PC-3 (cell line): ENCODE measurements around the gene PADI6. TPM values are rescaled to one million over a fixed set of nuclear protein-coding genes. Genes with fewer than 3 reads are reported as not detected.
A peak's percentile ranks its signal among the peaks of the same experiment; 100 is the strongest.

ENCODE experiments used
- ATAC-seq: fragments of 200-7000 bp; cut with Tn5 transposase; 2 replicates; pipeline ENCODE4 v1.9.1; 2020; ENCODE audit warnings: mild to moderate bottlenecking, moderate library complexity
- Bru-seq: library from RNA; stranded (reverse); fragments of 400-500 nt; gene quantifications from one replicate; lab custom pipeline; 2021; lab: Mats Ljungman, UMichigan
- BruChase-seq, 2 experiments: library from RNA; stranded (reverse); fragments of 400-500 nt; gene quantifications; one replicate each; lab custom pipeline; 2021; lab: Mats Ljungman, UMichigan
- BruUV-seq: library from RNA; stranded (reverse); fragments of 400-500 nt; replicated peaks from 2 replicates; lab custom pipeline; 2021; lab: Mats Ljungman, UMichigan
- CTCF ChIA-PET: fragments of 300-600 bp; sonication (Branson Sonifier 250); formaldehyde crosslinking; loops from one replicate; lab custom pipeline; 2022; ENCODE audit warnings: antibody characterized with exemption; lab: Charles Lee
- POLR2A ChIA-PET: fragments of 300-600 bp; sonication (Branson Sonifier 250); formaldehyde crosslinking; loops from one replicate; lab custom pipeline; 2022; ENCODE audit warnings: antibody characterized with exemption; ENCODE audit not compliant: unreplicated experiment; lab: Charles Lee
- DNase-seq: peaks from one replicate; pipeline ENCODE4 v3.0.0-alpha.2; 2015
- H2AFZ ChIP-seq: fragments of 300-600 bp; sonication (generic); 2 replicates; pipeline ENCODE4 v1.6.0; 2016; ENCODE audit warnings: antibody characterized with exemption, low read length
- H3F3A ChIP-seq: fragments of 300-600 bp; sonication (generic); one replicate; pipeline ENCODE4 v1.6.0; 2017; ENCODE audit warnings: antibody characterized with exemption, low read length, control low read depth, mild to moderate bottlenecking; ENCODE audit not compliant: unreplicated experiment
- H3K27ac ChIP-seq: fragments of 300-600 bp; sonication (generic); 2 replicates; pipeline ENCODE4 v1.5.1; 2016; ENCODE audit warnings: mild to moderate bottlenecking, low read length
- H3K27me3 ChIP-seq: fragments of 300-600 bp; sonication (generic); 2 replicates; pipeline ENCODE4 v1.6.1; 2016; ENCODE audit warnings: low read length, mixed read lengths
- H3K36me3 ChIP-seq: fragments of 300-600 bp; sonication (generic); 2 replicates; pipeline ENCODE4 v1.6.1; 2016; ENCODE audit warnings: low read depth, mixed run types, low read length, mixed read lengths
- H3K4me1 ChIP-seq: fragments of 300-600 bp; sonication (generic); 2 replicates; pipeline ENCODE4 v1.5.1; 2016; ENCODE audit warnings: low read length; ENCODE audit not compliant: insufficient read depth
- H3K4me2 ChIP-seq: fragments of 300-600 bp; sonication (generic); 2 replicates; pipeline ENCODE4 v1.6.0; 2016; ENCODE audit warnings: low read length
- H3K4me3 ChIP-seq: fragments of 300-600 bp; sonication (generic); 2 replicates; pipeline ENCODE4 v1.5.1; 2016; ENCODE audit warnings: mild to moderate bottlenecking, low read length, mixed read lengths
- H3K79me2 ChIP-seq: fragments of 300-600 bp; sonication (generic); 2 replicates; pipeline ENCODE4 v1.6.1; 2017; ENCODE audit warnings: low read length, mixed read lengths
- H3K9ac ChIP-seq: fragments of 300-600 bp; sonication (generic); 2 replicates; pipeline ENCODE4 v1.6.0; 2016; ENCODE audit warnings: mild to moderate bottlenecking, low read length
- H3K9me2 ChIP-seq: fragments of 300-600 bp; sonication (generic); replicated peaks from 2 replicates; pipeline ENCODE4 v1.6.1; 2016; ENCODE audit warnings: mixed run types, low read length, mixed read lengths
- H3K9me3 ChIP-seq: fragments of 300-600 bp; sonication (generic); 2 replicates; pipeline ENCODE4 v1.6.1; 2016; ENCODE audit warnings: low read length, mixed read lengths
- H4K20me1 ChIP-seq: fragments of 300-600 bp; sonication (generic); 2 replicates; pipeline ENCODE4 v1.6.1; 2016; ENCODE audit warnings: low read length, mixed read lengths
- CTCF ChIP-seq: fragments of 300-600 bp; sonication (generic); conservative IDR thresholded peaks from 2 replicates; pipeline ENCODE4 v1.5.1; 2017; ENCODE audit warnings: antibody characterized with exemption, low read depth, mild to moderate bottlenecking, low read length
- EZH2 ChIP-seq: fragments of 300-600 bp; sonication (generic); IDR thresholded peaks from one replicate; pipeline ENCODE4 v1.6.1; 2017; ENCODE audit warnings: antibody characterized with exemption, mild to moderate bottlenecking, low read length; ENCODE audit not compliant: unreplicated experiment
- EZH2phosphoT487 ChIP-seq: fragments of 300-600 bp; sonication (generic); IDR thresholded peaks from 2 replicates; pipeline ENCODE4 v1.6.1; 2018; ENCODE audit warnings: mild to moderate bottlenecking, antibody characterized with exemption, low read length, borderline replicate concordance
- intact Hi-C: fragments of 100-400 bp; cut with micrococcal nuclease; formaldehyde crosslinking; loops from 2 replicates; pipeline ENCODE4 v1.9.0; 2023
- long read RNA-seq: library from polyadenylated mRNA; unstranded; transcript quantifications from one replicate; pipeline ENCODE4 v2.0.0, GENCODE V29; 2021; ENCODE audit not compliant: unreplicated experiment
- total RNA-seq: library from RNA; depleted of rRNA; stranded (reverse); fragments of >200 nt; gene quantifications from 2 replicates; pipeline ENCODE4 v1.2.3, GENCODE V29; 2014; rRNA removed

The PADI6 gene
- total RNA-seq = not detected in 2 replicates
- Bru-seq, nascent RNA = percentile 3 among the genes with signal in this experiment
- BruChase-seq, experiment 1, labeled RNA remaining after a 6-hour chase = not detected
- BruChase-seq, experiment 2, labeled RNA remaining after a 2-hour chase = percentile 3 among the genes with signal in this experiment
- long read RNA-seq = 0 reads

DNA sequence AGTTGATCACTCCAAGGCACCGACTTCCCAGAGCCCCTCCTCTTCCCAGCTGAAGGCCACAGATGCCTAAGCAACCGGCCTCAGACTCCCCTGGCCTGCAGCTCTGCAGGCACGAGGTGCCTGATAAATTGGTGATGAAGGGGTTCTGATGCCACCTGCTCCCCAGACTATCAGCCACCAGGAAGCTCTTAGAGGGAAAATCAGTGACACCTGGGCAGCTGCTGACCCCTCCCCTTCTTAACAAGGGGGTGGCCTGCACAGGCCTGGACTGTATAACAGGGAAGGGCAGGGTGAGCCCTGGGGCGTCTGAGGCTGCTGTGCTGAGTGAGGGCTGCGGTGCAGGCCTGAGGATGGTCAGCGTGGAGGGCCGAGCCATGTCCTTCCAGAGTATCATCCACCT is at the start of gene PADI6:
Gene PADI6, plus strand, starts transcription at position 301 of the 400 bp plus-strand sequence. Its CDS starts 50 bp downstream, at position 351.
- Histone ChIP-seq H3K4me1 (peaks cover 28% of the 10 kb centered on the region), H3K27ac (no peak within 1 kb of the TSS)
- CTCF ChIA-PET = no interaction called here

GRCh38 chr1:17328855-17329254 is 43.1 kb upstream of the PADI6 start:
- ChIA-PET POLR2A (no interaction called here), CTCF (no interaction called here)
- no peak overlapping the region for H3K4me2 ChIP-seq
- H3K27me3 ChIP-seq = no peaks in the 10 kb centered on the region
- no peaks in the 10 kb centered on the region for H3K9me3 ChIP-seq
- intact Hi-C loops = no loop called here
- H3K27ac ChIP-seq = no peak overlapping the region
- no peak for ATAC-seq
- H3K4me1 ChIP-seq = no peaks in the 10 kb centered on the region
- no peak for DNase-seq
- BruUV-seq = no TSS peak
- H3K9ac ChIP-seq = no peak overlapping the region
- H3K9me2 ChIP-seq = no peaks in the 10 kb centered on the region
- no peak overlapping the region for H2AFZ ChIP-seq
- no peaks in the 10 kb centered on the region for H3K79me2 ChIP-seq
- TF ChIP-seq EZH2phosphoT487 (no peak), EZH2 (no peak), CTCF (no peak)
- H3K36me3 ChIP-seq = no peaks in the 10 kb centered on the region
- H4K20me1 ChIP-seq = no peaks in the 10 kb centered on the region
- H3K4me3 ChIP-seq = no peak overlapping the region
- H3F3A ChIP-seq = no peaks in the 10 kb centered on the region

More for the DNA sequence above, at the start of gene PADI6:
- ATAC-seq (no peak), DNase-seq (no peak)
- no peak within 1 kb of the TSS for H3K4me3 ChIP-seq
- no peaks in the 10 kb centered on the region for H3K79me2 ChIP-seq
- H4K20me1 ChIP-seq = no peaks in the 10 kb centered on the region
- H3K9ac ChIP-seq = no peak within 1 kb of the TSS
- intact Hi-C loops = no loop called here
- POLR2A ChIA-PET = no interaction called here
- no peaks in the 10 kb centered on the region for H3F3A ChIP-seq
- H3K36me3 ChIP-seq = no peaks in the 10 kb centered on the region
- H3K9me2 ChIP-seq = no peaks in the 10 kb centered on the region
- H3K9me3 ChIP-seq = no peaks in the 10 kb centered on the region
- no peak within 1 kb of the TSS for H3K4me2 ChIP-seq
- no peak for TF ChIP-seq EZH2
- TF ChIP-seq CTCF = no peak
- TF ChIP-seq EZH2phosphoT487 = no peak
- H2AFZ ChIP-seq = no peak within 1 kb of the TSS
- H3K27me3 ChIP-seq = no peaks in the 10 kb centered on the region
- BruUV-seq = no TSS peak

DNA sequence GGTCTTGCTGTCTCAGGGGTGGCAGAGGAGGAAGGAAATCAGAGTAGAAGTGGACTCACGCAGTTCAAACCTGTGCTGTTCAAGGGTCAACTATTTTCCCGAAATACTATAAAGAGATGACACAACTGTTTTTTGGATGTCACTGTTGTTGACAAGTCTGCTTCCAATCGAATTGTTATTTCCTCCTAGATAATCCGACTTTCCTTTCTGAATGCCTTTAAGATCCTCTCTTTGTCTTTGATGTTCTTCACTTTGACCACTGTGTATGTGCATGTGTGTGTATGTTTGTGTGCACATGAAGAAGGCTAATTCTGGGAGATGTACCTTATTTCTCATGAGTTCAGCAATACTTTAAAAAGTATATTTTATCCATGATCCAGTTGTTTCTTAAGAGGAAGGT is 42.4 kb upstream of the PADI6 start:
- intact Hi-C loops = no loop called here
- no peak for DNase-seq
- BruUV-seq = no TSS peak
- H3K9ac ChIP-seq = no peak overlapping the region
- no peaks in the 10 kb centered on the region for H3F3A ChIP-seq
- H2AFZ ChIP-seq = no peak overlapping the region
- H3K27ac ChIP-seq = no peak overlapping the region
- H3K4me1 ChIP-seq = no peaks in the 10 kb centered on the region
- ATAC-seq = no peak
- no peaks in the 10 kb centered on the region for H4K20me1 ChIP-seq
- H3K36me3 ChIP-seq = no peaks in the 10 kb centered on the region
- H3K4me3 ChIP-seq = no peak overlapping the region
- CTCF ChIA-PET = no interaction called here
- no peak overlapping the region for H3K4me2 ChIP-seq
- H3K9me3 ChIP-seq = no peaks in the 10 kb centered on the region
- H3K79me2 ChIP-seq = no peaks in the 10 kb centered on the region
- POLR2A ChIA-PET = no interaction called here
- H3K9me2 ChIP-seq = no peaks in the 10 kb centered on the region
- TF ChIP-seq EZH2phosphoT487 = no peak
- no peak for TF ChIP-seq CTCF
- no peak for TF ChIP-seq EZH2
- H3K27me3 ChIP-seq = no peaks in the 10 kb centered on the region
